ENCODE results near the gene ATP6V1B1.

GRCh38 chr2:70934981-70935380 is 719 bp upstream of the ATP6V1B1 start:
- TF ChIP-seq, protein P1, sequence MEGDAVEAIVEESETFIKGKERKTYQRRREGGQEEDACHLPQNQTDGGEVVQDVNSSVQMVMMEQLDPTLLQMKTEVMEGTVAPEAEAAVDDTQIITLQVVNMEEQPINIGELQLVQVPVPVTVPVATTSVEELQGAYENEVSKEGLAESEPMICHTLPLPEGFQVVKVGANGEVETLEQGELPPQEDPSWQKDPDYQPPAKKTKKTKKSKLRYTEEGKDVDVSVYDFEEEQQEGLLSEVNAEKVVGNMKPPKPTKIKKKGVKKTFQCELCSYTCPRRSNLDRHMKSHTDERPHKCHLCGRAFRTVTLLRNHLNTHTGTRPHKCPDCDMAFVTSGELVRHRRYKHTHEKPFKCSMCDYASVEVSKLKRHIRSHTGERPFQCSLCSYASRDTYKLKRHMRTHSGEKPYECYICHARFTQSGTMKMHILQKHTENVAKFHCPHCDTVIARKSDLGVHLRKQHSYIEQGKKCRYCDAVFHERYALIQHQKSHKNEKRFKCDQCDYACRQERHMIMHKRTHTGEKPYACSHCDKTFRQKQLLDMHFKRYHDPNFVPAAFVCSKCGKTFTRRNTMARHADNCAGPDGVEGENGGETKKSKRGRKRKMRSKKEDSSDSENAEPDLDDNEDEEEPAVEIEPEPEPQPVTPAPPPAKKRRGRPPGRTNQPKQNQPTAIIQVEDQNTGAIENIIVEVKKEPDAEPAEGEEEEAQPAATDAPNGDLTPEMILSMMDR (conservative IDR thresholded peaks at IDR 0.05 in 1 of 2, IDR thresholded peaks at IDR 0.05 in 1 of 2; ENCODE audit: extremely low read depth in 1 of 2, insufficient read depth in 1 of 2, low read depth in 1 of 2, low read length in 2 of 2), result no peak
- no peak for TF ChIP-seq EZH2 (IDR thresholded peaks at IDR 0.05; ENCODE audit: borderline replicate concordance, low read length)
